HG02642 (cell line): ENCODE data around the gene ANO3.

Experiments used
- ATAC-seq: cut with Tn5 transposase; IDR thresholded peaks from one replicate; pipeline ENCODE4 v1.9.1; 2021; ENCODE audit warnings: mild to moderate bottlenecking; ENCODE audit not compliant: unreplicated experiment, poor library complexity

ANO3 gene

DNA sequence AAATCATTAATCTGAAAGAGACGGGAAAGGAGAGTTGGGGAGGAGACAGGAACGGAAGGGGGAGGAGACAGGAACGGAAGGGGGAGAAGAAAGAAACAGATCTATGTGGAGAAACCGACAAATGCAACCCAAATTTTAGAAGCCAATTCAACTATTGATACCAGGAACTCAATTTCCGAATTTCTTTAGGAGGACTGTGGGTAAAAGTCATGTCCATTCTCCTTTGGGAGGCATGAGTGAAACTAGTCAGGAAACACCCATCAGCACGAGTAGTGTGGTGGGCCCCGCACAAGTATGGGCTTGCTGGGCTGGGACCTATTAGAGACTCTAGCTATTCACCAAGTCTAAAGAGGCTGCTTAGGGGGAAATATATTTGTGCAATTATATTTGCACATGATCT is 18.1 kb downstream of the ANO3 start:
- no peak for ATAC-seq

DNA sequence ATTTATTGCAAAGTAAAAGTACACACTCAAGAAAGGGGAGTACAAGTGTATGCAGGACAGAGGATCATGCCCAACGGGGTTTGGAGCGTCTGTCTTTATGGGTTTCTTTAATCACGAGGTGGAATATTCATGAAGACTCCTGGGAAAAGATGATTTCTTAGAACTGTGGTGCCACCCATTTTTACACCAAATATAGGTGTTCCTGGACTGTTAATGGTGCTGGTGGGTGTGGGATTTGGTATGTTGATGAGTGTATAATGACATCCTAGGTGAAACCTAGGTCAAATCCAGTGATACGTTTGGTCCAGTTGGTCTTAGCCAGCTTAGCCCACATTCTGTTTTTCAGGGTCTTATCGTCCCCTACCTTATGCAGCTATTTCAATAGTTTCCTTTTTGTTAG is 21.1 kb downstream of the ANO3 start:
- no peak for ATAC-seq

DNA sequence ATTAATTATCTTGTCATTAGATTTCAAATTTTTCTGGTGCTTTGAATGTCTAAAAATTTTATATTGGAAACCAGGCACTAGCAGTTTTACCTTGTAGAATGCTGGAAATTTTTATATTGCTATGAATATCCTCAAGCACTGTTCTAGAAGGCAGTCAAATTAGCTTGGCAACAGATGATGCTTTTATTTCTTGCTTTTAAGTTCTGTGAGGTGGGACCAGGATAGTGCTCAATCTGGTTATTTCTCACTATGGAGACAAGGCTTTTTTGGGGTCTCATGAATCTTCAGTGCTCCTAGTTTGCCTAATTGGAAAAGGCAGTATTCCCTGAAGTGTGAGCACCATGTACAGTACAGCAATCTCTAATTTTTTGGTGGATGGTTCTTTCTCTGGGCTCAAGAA is 27.1 kb downstream of the ANO3 start:
- no peak for ATAC-seq

DNA sequence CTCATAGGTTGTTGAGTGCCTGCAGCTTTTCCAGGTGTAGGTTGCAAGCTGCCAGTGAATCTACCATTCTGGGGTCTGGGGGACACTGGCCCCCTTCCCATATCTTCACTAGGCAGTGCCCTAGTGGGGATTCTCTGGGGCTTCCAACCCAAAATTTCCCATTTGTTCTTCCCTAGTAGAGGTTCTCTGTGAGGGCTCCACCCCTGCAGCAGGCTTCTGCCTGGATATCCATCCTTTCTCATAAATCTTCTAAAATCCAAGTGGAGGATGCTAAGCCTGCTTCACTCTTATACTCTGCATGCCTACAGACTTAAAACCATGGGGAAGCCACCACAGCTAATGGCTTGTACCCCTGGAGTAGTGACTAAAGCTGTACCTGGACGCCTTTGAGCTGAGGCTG is 33.4 kb downstream of the ANO3 start:
- ATAC-seq = no peak

DNA sequence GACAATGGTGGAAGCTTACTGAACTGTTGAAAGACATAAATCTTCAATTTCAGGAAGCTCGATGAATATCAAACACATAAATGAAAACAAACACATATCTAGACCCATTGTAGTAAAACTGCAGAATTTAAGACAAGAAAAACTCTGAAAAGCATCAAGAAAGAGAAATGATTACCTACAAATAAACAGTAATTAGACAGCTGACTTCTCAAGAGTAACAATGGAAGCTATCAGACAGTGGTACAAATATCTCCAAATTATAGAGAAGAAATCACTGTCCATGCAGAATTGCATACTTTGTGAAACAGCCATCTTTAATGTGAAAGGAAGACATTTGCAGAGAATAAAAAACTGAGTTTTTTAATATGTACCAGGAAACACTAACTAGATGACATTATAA is 45.7 kb downstream of the ANO3 start:
- ATAC-seq = no peak

DNA sequence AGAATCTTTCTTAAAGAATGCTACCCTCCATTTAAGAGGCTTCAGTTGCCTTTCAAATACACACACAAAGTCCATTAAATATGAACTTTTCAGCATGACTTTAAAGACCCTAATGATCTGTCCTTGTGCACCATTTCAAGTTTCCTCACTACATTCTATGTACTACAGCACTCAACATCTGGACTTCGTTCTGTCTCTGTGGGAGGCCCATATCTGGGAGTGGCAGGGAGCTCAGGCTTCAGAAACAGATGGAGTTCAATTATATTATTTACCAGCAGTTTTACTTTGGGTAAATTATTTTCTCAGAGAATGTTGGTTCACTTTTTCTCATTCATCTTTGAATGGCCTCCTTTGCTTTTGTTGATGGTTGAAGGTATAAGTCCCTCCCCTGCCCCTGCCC is 67.4 kb downstream of the ANO3 start:
- ATAC-seq = no peak

DNA sequence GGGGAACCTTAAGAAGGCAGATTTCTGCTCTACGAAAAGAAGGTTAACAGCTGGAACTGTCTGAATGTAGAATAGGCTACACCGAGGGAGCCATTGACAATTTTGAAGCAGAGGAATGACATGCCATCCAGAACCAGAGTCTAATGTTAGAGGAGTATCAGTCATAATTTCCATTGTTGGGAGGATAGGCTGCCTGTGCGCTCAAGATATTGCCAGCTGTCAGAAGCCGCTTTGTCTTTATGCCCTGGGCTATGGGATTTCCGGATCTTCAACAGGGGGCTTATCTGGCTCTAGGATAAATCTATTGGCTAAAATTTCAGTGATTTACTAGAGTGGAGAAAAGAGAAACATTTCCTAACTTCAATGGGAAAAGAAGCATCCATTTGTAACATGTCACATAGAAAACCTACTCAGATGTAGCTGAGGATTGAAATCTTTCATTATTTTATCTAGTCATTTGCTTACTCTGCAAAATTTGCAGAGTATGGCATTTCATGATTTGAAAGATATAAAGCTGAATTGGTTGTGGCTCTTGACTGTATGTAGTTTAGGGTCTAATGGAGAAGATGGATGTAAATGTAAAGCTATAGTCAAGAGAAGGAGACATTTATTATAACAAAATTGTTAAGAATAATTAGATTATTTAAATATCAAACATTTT is 78.9 kb downstream of the ANO3 start:
- ATAC-seq = no peak

DNA sequence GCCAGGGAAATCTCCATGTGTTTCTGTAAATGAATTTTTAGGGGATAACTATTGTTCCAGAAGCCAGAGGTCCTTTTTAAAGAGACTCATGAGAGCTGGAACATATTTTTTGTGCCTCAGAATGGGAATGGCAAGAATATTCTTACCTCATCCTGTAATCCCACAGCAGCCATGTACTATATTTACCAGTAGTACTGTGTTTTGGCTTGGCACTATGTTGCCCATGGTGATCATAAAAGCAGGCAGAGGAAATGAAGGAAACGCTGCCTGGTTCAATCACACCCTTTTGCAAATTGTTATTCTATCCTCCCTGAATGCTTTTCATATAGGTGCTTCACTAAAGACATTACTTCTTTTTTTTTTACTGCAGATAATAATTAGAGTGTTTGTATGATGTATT is 81.0 kb downstream of the ANO3 start:
- no peak for ATAC-seq

DNA sequence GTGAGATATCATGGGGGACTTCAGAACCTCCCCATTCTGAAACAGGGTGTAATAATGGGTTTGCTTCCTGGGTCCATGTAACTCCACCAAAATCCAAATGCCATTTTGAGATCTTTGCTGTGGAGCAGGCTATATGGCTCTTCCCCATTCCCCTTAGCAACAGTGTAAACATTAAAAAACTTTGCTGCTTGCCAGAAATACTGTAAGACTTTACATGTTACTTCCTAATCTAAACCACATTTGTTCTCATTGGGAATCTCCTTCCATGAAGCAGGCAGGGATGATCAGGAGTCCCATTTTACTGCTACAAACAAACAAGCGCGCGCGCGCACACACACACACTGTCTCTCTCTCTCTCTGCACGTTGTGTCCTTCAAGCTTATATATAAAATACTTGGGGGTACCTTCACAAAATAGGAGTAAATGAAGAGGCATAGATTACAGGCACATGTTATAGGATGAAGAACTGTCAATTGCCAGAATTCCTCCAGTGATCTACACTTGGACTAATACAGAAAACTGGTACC is 86.5 kb downstream of the ANO3 start:
- ATAC-seq = no peak

DNA sequence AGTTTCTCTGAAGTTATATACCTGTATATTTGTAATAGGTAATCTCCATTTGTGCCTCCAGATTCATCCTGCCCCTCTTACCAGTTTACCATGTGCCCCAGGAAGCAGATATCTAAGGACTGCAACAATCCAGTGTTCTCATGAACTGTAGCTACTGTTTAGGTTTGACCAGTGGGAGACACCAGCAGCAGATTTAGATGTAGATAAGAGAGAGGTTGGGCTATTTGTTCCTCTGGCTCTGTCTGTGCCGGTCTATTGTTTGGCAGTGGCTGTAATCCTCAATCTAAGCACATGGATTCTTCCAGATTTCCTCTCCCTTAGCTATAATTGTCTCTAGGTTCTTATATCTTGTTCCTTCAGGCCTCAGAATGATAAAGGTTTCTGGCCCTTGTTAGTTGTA is 88.4 kb downstream of the ANO3 start:
- no peak for ATAC-seq

DNA sequence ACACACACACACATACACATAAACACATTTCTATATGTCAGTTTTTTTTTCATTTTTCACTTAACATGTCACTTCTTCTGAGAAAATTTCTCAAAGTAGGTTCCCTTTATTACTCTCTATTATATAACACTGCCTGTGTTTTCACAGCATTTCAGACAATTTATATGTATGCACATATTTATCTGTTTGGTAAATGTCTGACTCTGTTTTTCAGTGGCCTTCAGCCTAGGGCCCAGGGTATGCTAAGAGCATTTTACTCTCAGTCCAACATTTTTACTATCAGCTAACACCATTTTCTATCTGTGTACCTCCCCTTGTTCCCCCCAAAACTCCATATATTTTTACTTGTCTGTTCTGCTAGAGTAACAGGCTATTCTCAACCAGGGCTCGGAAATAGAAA is 92.3 kb downstream of the ANO3 start:
- ATAC-seq = no peak

DNA sequence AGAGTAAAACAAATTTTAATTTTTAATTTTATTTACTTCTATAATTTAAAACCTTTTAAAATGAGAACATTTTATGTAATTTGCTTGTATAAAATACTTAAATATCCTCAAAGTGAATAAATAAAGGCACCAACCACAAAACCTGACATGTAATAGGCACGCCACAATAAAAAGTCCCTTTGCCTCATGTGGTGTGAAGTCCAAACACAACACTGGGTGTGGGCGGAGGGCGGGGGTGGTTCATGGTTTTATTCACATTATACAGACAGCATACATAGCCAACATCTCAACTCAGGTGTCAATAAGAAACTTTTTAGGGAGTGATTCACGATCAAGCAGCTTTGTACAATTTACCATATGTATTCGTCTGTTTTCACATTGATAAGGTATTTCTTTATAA is 107.9 kb downstream of the ANO3 start:
- no peak for ATAC-seq

DNA sequence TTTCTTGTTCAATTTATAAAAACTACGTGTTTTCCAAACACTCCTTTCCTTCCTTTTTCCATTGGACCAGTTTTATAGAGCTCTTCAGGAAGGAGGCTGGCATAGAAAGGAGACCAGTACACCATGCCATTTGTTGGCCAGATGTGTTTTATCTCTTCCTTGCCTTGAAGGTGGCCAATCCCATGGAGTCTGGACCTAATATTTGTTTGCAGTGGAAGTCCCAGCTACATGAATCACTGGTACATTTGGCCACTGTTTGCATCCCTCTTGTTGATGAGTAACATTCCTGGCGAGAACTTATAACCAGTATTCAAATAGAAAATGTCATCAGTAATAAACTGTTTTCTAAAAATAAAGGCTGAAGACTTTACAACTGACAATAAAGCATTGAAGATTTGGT is 110.2 kb downstream of the ANO3 start:
- no peak for ATAC-seq

DNA sequence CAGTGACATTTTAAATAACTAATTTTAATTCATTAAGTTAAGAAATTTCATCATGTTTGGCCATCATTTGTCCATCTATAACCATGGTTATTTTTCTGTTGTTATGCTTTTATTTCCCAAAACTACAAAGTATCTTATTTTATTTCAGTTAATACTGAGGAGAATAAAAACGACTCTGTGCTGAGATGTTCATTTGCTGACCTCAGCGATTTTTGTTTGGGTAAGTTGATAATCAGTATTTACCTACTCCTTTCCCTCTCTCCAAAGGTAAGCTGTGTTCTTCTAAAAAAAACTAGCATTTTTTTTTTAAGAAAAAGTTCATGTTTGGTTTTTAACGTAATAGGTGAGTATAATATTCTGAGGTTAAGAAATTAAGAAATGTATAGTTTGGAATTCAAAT is 111.7 kb downstream of the ANO3 start:
- ATAC-seq = no peak

DNA sequence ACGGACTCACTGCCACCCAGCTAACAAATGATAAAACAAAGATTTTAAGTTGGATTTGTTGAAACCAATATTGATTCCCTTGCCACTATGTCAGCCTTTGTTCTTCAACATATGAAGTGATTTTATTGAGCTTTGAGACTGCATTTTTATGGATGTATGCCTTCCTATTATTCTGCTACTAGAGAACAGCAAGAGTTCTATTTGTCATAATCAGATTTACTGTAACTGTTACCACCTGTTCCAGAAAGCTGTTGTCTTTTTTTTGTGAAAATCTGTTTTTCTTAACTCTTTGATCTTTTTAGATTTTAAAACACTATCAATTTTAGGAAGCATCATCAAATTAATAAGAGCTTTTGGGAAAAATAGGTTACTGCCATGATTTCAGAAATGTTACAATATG is 125.7 kb downstream of the ANO3 start:
- ATAC-seq = no peak

DNA sequence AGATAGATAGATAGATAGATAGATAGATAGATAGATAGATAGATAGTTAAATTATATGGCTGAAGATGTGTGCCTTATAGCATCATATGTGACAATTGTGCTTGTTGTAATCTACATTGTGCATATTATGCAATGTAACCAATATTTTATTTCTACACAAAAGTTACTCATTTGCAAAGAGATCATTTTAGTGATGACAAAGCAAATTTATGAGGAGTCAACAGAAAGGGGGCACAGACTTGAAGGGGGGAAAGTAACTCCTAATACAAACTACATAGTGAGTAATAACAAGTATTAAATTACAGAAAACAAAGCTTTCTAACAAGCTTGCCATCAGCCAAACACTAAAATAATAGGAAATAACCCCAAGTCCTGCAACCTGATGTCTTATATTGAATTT is 133.3 kb downstream of the ANO3 start:
- ATAC-seq = no peak

DNA sequence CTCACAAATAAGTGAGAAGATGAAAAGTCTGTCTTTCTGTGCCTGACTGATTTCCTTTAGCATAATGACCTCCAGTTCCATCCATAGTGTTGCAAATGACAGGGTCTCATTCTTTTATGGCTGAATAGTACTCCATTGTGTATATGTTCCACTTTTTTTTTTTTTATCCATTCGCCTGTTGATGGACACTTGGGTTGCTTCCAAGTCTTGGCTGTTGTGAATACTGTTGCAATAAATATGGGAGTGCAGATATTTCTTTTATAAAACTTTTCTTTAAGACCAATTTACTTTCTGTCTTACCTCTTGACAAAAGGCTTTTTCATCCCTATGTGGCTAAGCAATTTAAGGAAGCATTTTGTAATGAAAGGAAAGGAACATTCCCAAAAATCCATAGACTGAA is 135.6 kb downstream of the ANO3 start:
- ATAC-seq = no peak

DNA sequence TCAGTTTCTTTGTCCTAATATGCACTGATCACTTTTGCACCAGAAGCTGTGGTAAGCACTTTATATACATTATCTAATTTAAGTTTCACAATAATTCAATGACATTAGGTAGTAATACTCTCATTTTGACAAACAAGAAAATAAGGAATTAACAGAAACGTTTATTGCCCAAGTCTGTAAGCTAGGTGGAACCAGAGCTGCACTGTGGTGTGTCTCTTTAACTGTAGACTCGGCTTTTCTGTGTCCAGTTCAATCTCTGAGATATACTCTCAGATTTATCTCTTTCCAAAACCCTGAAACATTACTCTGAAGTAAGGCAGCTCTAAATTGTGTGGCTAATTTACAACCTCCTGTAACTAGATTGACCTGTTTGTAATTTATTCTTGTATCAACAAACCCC is 139.1 kb downstream of the ANO3 start:
- ATAC-seq = no peak

DNA sequence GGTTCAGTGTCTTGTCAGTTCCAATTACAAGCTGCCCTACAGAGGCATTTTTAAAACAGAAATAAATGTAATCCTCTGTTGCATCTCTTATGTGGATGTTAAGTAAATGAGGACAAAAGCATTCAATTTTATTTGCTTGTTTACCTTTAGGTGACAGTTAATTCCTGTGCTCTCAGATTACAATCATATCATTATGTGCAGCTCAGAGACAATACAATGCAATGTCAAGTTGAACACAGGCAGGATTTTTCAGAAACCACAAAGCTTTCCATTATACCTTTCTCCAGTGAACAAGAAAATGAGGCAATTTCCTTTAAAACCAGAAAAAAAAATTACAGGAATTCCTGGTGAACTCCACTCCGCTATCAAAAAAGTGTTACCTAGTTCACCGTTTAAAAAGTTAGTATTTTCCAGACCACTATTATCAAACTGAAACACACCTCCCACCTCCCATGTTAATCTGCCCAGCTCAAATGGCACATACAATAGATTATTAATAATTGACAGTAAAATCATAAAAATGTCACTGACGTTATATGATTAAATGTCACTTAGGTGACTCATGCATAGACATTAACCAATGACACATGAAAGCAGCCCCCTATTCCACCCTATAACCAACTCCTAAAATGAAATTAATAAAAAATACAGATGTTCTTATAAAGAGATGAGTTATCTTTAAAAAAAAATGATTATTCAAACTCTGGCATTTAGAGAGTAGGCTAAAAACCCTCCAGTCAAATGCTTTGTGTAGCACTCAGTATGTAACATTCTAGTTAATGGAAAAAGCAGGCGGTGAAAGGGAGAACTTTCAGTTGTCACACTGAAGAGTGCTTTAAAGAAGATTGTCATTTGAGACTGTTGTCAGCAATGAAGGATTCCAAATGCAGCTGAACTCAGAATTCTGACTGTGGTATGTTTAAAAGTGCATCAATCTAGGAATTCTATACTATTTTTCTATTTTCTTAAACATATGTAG is 141.6 kb downstream of the ANO3 start:
- ATAC-seq = no peak

DNA sequence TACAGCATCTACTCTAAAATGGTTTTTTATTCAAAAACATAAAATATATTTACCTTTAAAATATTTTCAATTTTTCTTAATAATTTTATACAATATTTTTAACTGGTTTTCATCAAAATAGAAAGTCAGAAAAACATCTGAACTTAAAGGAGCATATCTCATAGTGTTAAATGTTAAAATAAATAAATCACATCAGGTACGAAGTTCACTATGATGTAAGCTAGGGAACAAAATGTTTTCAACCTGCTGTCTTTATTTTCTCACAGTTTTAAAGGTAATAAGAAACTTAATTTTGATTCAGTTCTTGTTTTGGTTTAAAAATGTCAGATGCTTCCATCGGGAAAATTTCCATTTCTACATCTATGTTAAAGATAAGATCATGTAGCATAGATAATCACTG is 142.5 kb downstream of the ANO3 start:
- ATAC-seq = no peak

DNA sequence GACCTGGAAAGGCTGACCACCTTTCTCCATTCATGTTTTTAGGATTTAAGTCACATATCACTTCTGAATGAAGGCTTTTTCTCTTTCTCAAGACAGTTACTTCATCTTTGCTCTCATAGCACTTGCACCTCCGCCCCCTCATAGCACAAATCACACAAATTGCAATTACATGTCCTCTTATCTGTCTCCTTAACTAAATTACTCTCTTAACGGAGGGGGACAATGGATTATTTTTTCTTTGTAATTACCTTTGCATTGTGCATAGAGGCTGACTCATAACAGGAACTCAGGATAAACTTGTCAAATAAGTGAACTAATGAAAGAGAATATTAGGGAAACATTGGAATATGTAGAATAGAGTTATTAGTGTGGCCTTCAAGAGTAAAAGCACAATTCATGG is 145.5 kb downstream of the ANO3 start:
- ATAC-seq = no peak

DNA sequence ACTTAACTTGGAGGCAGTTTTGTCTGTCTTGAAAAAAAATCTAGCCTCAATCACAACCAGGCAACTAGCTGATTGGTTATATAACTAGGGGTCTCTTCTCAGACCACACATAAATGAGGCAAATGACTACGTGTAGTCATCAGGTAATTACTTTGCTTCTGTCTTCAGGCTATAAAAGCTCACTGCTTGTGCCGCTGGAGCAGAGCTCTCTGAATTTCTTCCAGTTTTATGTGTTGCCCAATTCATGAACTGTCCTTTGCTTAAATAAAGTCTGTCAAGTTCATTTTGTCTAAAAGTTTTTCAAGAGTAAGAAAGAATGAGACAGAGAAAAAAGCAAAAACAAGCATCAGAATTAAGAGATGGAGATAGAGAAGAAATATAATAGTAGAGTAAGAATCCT is 146.8 kb downstream of the ANO3 start:
- ATAC-seq = no peak
